GM23248 (cell line): ENCODE measurements around the gene SLC25A52. TPM values are rescaled to one million over a fixed set of nuclear protein-coding genes. Genes with fewer than 3 reads are reported as not detected.

Experiments used
- DNase-seq: peaks from one replicate; pipeline ENCODE4 v3.0.0-alpha.2; 2015
- H2AFZ ChIP-seq: fragments of 200-600 bp; sonication (generic); 2 replicates; pipeline ENCODE4 v1.6.1; 2016; ENCODE audit warnings: antibody characterized with exemption
- H3F3A ChIP-seq: fragments of 200-600 bp; sonication (generic); 2 replicates; pipeline ENCODE4 v1.6.1; 2016; ENCODE audit warnings: mild to moderate bottlenecking, antibody characterized with exemption, mixed run types; ENCODE audit not compliant: insufficient read depth
- H3K27ac ChIP-seq: fragments of 200-600 bp; sonication (generic); 2 replicates; pipeline ENCODE4 v1.5.1; 2016; ENCODE audit warnings: mild to moderate bottlenecking
- H3K27me3 ChIP-seq: fragments of 200-600 bp; sonication (generic); replicated peaks from 2 replicates; pipeline ENCODE4 v1.6.1; 2016; ENCODE audit warnings: mild to moderate bottlenecking; ENCODE audit not compliant: insufficient read depth
- H3K36me3 ChIP-seq: fragments of 200-600 bp; sonication (generic); 2 replicates; pipeline ENCODE4 v1.6.1; 2016; ENCODE audit warnings: low read depth, mild to moderate bottlenecking
- H3K4me1 ChIP-seq: fragments of 200-600 bp; sonication (generic); 2 replicates; pipeline ENCODE4 v1.6.1; 2016; ENCODE audit warnings: mild to moderate bottlenecking; ENCODE audit not compliant: insufficient read depth
- H3K4me2 ChIP-seq: fragments of 200-600 bp; sonication (generic); one replicate; pipeline ENCODE4 v1.6.1; 2016; ENCODE audit warnings: mild to moderate bottlenecking; ENCODE audit not compliant: unreplicated experiment
- H3K4me3 ChIP-seq: fragments of 200-600 bp; sonication (generic); 2 replicates; pipeline ENCODE4 v1.5.1; 2016; ENCODE audit warnings: mild to moderate bottlenecking
- H3K79me2 ChIP-seq: fragments of 200-600 bp; sonication (generic); 2 replicates; pipeline ENCODE4 v1.6.1; 2016; ENCODE audit warnings: mild to moderate bottlenecking; ENCODE audit not compliant: insufficient read depth
- H3K9ac ChIP-seq: fragments of 200-600 bp; sonication (generic); 2 replicates; pipeline ENCODE4 v1.6.1; 2016; ENCODE audit warnings: mild to moderate bottlenecking
- H3K9me2 ChIP-seq: fragments of 200-600 bp; sonication (generic); 2 replicates; pipeline ENCODE4 v1.6.1; 2016; ENCODE audit warnings: mixed run types, mild to moderate bottlenecking, moderate library complexity; ENCODE audit not compliant: insufficient read depth
- H3K9me3 ChIP-seq: fragments of 200-600 bp; sonication (generic); one replicate; pipeline ENCODE4 v1.6.1; 2017; ENCODE audit warnings: low read depth
- H4K20me1 ChIP-seq: fragments of 200-600 bp; sonication (generic); 2 replicates; pipeline ENCODE4 v1.6.0; 2016; ENCODE audit not compliant: insufficient read depth
- EZH2 ChIP-seq: fragments of 200-600 bp; sonication (generic); IDR thresholded peaks from 2 replicates; pipeline ENCODE4 v1.6.1; 2018; ENCODE audit warnings: antibody characterized with exemption, mild to moderate bottlenecking; ENCODE audit not compliant: insufficient read depth, poor library complexity, severe bottlenecking
- EZH2phosphoT487 ChIP-seq: fragments of 200-600 bp; sonication (generic); IDR thresholded peaks from 2 replicates; pipeline ENCODE4 v1.6.1; 2018; ENCODE audit warnings: antibody characterized with exemption, moderate library complexity, mild to moderate bottlenecking, low read depth; ENCODE audit not compliant: insufficient read depth
- WGBS, 2 experiments: methylation state at CpG; one replicate each; pipeline ENCODE4 v1.1.6; 2015 to 2017; ENCODE audit warnings: low lambda C conversion rate in 2 of 2, low coverage in 1 of 2; ENCODE audit errors: missing lambda C conversion rate in 2 of 2; 5-methylcytosine and 5-hydroxymethylcytosine counted together
- in situ Hi-C: fragments of 300-500 bp; cut with MboI; formaldehyde crosslinking; loops from 2 replicates; pipeline ENCODE4 v1.15.0; 2020
- polyA plus RNA-seq: library from polyadenylated mRNA; unstranded; fragments of >200 nt; fragmentation: Nextera tagmentation; extraction: Ambion mirVana; gene quantifications from 2 replicates; pipeline ENCODE4 v1.2.1, GENCODE V29; 2016
- total RNA-seq: library from RNA; depleted of rRNA; stranded (reverse); fragments of >200 nt; shearing (Covaris generic); gene quantifications from 2 replicates; pipeline ENCODE4 v1.2.3, GENCODE V29; 2014

SLC25A52 gene
- total and polyA plus RNA-seq, 2 experiments from 2014 or later, result not detected

GRCh38 chr18:31723990-31724711 lies 36.5 kb downstream of the SLC25A52 start:
- H3F3A ChIP-seq, result no peaks in the 10 kb centered on the region
- H3K36me3 ChIP-seq, result no peaks in the 10 kb centered on the region
- no peak overlapping the region for H3K27ac ChIP-seq
- TF ChIP-seq EZH2phosphoT487 (no peak), EZH2 (no peak)
- H4K20me1 ChIP-seq, result no peaks in the 10 kb centered on the region
- peak overlapping the region; percentile 85 for H2AFZ ChIP-seq
- 4 to 8% methylated on average over 41 to 43 of the region's 43 CpGs for WGBS, 2 experiments
- H3K4me2 ChIP-seq, result peak overlapping the region; percentile 71
- peaks cover 13% of the 10 kb centered on the region; the same call in 1 of the 2 replicates for H3K27me3 ChIP-seq
- peak; percentile 39 for DNase-seq
- no peaks in the 10 kb centered on the region for H3K4me1 ChIP-seq
- H3K79me2 ChIP-seq, result no peaks in the 10 kb centered on the region
- in situ Hi-C loops, result no loop called here
- H3K9ac ChIP-seq, result peak overlapping the region; percentile 3; the same call in 1 of the 2 replicates
- peak overlapping the region; percentile 70 for H3K4me3 ChIP-seq
- no peaks in the 10 kb centered on the region for H3K9me3 ChIP-seq
- no peaks in the 10 kb centered on the region for H3K9me2 ChIP-seq

GRCh38 chr18:31723639-31723989 lies 37.1 kb downstream of the SLC25A52 start:
- in situ Hi-C loops, result no loop called here
- H2AFZ ChIP-seq, result 0 out of 2 replicates have a peak overlapping the region, but pooled peaks have one; percentile 85
- DNase-seq, result no peak
- peaks cover 13% of the 10 kb centered on the region; the same call in 1 of the 2 replicates for H3K27me3 ChIP-seq
- H3K9me3 ChIP-seq, result no peaks in the 10 kb centered on the region
- H3K36me3 ChIP-seq, result no peaks in the 10 kb centered on the region
- H3K27ac ChIP-seq, result no peak overlapping the region
- H3K79me2 ChIP-seq, result no peaks in the 10 kb centered on the region
- H3K4me1 ChIP-seq, result no peaks in the 10 kb centered on the region
- peak overlapping the region; percentile 70; the same call in 1 of the 2 replicates for H3K4me3 ChIP-seq
- H4K20me1 ChIP-seq, result no peaks in the 10 kb centered on the region
- no peak overlapping the region for H3K9ac ChIP-seq
- 19 to 30% methylated on average over 5 to 7 of the region's 7 CpGs for WGBS, 2 experiments
- no peaks in the 10 kb centered on the region for H3F3A ChIP-seq
- no peaks in the 10 kb centered on the region for H3K9me2 ChIP-seq
- TF ChIP-seq EZH2 (no peak), EZH2phosphoT487 (no peak)
- H3K4me2 ChIP-seq, result peak overlapping the region; percentile 71

GRCh38 chr18:31722369-31722957 lies 38.2 kb downstream of the SLC25A52 start:
- in situ Hi-C loops, result no loop called here
- DNase-seq, result peak; percentile 70
- no peak overlapping the region for H3K4me2 ChIP-seq
- H2AFZ ChIP-seq, result no peak overlapping the region
- no peak overlapping the region for H3K9ac ChIP-seq
- WGBS, 2 experiments, result 34 to 36% methylated on average over 7 of the region's 7 CpGs
- no peaks in the 10 kb centered on the region for H3F3A ChIP-seq
- H3K9me3 ChIP-seq, result no peaks in the 10 kb centered on the region
- no peaks in the 10 kb centered on the region for H3K4me1 ChIP-seq
- peaks cover 8% of the 10 kb centered on the region; the same call in 1 of the 2 replicates for H3K27me3 ChIP-seq
- TF ChIP-seq EZH2phosphoT487, result no peak
- TF ChIP-seq EZH2, result no peak
- H3K4me3 ChIP-seq, result no peak overlapping the region
- no peaks in the 10 kb centered on the region for H3K79me2 ChIP-seq
- no peaks in the 10 kb centered on the region for H4K20me1 ChIP-seq
- H3K36me3 ChIP-seq, result no peaks in the 10 kb centered on the region
- no peak overlapping the region for H3K27ac ChIP-seq
- H3K9me2 ChIP-seq, result no peaks in the 10 kb centered on the region

GRCh38 chr18:31721601-31722000 lies 39.1 kb downstream of the SLC25A52 start:
- H4K20me1 ChIP-seq, result no peaks in the 10 kb centered on the region
- no peaks in the 10 kb centered on the region for H3K79me2 ChIP-seq
- no peak overlapping the region for H3K4me2 ChIP-seq
- DNase-seq, result no peak
- no peaks in the 10 kb centered on the region for H3K4me1 ChIP-seq
- TF ChIP-seq EZH2 (no peak), EZH2phosphoT487 (no peak)
- H3K27ac ChIP-seq, result no peak overlapping the region
- 83 to 88% methylated on average over 3 of the region's 3 CpGs for WGBS, 2 experiments
- peaks cover 8% of the 10 kb centered on the region; the same call in 1 of the 2 replicates for H3K27me3 ChIP-seq
- H2AFZ ChIP-seq, result no peak overlapping the region
- no peaks in the 10 kb centered on the region for H3K9me3 ChIP-seq
- no peaks in the 10 kb centered on the region for H3K36me3 ChIP-seq
- no peak overlapping the region for H3K9ac ChIP-seq
- H3K4me3 ChIP-seq, result no peak overlapping the region
- no peaks in the 10 kb centered on the region for H3K9me2 ChIP-seq
- in situ Hi-C loops, result no loop called here
- no peaks in the 10 kb centered on the region for H3F3A ChIP-seq
